Measurements from ENCODE around the gene SEMA3B.
"Not testable (repeated sequence)": the region's sequence is repeated elsewhere in the genome, so short reads cannot be mapped to it uniquely, and the experiment has no call there.

SEMA3B gene

DNA sequence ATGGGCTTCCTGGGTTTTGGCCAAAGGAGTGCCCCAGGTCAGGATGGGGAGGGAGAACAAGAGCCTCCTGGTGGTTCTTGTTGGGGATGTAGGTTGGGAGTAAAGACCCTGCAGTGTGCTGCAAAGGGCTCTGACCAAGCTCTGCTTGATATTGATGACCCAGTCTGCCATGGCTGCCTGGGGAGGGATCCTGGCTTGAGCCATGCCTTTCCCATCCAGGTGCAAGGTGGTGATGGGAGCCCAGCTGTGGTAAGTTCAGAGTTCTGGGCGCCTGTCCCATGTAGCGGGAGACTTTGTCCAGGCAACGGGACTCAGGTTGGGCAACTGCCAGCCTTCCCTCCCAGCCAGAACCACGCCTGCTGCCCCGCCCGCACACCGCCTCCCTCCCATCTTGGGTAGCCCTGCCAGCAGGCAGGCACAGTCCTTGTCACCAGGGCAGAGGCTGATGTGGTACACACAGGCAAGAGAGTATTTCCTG, 30.4 kb upstream of the SEMA3B start:
- DNase-seq, result no peak

- DNase-seq, result no peak
Observed at GRCh38 chr3:50239649-50240048, 29.3 kb upstream of the SEMA3B start.

GRCh38 chr3:50241163-50241562, 27.8 kb upstream of the SEMA3B start:
- no peak for DNase-seq

- DNase-seq, result no peak
Observed at GRCh38 chr3:50241713-50242380, 27.1 kb upstream of the SEMA3B start.

- DNase-seq, result no peak
Observed at GRCh38 chr3:50242381-50242770, 26.6 kb upstream of the SEMA3B start.

DNA sequence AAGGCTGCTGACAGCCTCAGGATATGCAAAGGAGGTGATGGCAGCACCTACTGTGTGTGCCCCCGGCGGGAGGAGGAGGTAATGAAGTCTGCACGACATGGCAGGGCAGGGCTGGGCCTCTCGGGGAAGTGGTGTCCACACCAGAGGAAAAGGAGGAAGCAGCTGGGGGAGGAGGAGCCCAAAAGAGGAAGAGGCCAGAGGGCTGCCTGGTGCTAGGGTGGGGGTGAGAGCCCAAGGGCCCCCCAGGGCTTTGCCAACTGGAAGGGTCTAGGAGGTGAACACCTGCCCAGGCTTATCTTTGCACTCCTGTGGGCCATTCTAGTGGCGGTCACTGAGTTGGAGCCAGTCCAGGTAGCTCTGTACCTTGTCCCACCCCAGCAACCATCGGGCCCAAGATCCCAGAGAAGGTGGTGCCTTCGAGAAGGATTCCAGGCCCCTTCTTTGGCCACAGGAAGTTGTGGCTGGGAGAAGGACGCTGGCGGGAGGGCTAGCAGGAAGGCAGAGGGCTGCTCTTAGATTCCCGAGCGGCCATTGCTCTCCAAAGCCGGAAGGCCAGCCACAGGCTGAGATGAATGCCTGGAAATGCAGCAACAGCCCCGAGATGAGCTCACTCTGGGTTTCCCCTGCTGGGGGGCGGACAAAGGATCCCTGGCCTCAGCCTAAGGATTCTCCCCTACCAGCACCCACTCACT, 25.9 kb upstream of the SEMA3B start:
- peak; percentile 98 for DNase-seq

GRCh38 chr3:50243543-50243895, 25.4 kb upstream of the SEMA3B start:
- peak in 1 of 2 experiments; percentile 55 for DNase-seq

GRCh38 chr3:50244813-50245212, 24.1 kb upstream of the SEMA3B start:
- DNase-seq, result not testable (repeated sequence)

DNA sequence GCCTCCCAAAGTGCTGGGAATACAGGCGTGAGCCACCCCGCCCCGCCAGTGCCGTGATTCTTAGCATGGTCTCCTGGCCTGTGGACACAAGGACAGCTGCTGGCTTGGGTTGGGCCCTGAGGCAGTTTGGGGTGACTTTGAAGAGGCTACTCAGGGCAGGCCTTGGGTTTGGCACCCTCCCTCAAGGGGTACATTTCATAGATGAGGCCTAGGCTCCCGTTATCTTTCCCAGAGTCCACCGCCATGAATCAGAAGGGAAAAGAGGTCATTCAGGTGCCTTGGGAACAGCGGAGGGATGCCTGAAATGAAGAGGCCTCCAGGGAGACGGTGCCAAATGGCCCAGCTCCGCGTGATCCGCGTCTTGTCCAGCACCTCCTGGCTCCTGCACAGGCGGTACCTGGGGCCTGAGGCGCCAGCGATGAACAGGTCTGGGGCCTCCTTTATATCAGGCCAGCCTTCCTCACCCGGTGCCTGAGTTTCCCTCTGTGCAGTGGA, 23.6 kb upstream of the SEMA3B start:
- no peak for DNase-seq

DNA sequence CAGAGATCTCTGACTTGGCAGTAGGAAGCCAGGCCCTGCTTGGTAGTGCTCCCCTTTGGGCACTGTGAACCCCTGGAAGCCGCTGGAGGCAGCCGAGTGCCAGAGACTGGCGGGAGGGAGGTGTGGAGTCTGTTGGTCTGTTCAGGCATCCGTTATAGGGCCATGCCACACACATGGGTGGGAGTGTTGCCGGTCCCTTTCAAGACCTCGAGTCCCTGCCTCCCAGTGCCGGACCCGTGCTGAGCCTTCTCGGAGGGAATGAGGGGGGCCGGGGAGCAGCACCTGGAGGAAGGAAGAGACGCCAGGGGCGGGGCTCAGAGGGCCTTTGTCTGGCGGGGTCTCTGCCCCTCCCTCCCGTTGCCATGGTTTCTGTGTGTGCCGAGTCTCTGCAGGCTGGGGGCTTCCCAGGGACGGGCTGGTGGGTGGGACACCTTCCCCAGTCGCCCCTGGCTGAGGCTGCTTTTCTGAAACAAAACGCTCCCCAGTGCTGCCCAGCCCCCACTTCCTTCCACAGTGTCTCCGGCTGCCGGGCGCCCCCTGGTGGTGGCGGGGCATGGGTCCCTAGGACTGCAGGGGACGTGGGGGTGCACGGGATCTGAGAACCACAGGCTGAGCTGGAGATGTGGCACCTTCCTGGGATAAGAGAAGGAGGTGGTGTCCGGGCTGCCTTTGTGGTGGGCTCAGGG, 23.0 kb upstream of the SEMA3B start:
- peak; percentile 88 to 90 for DNase-seq

DNA sequence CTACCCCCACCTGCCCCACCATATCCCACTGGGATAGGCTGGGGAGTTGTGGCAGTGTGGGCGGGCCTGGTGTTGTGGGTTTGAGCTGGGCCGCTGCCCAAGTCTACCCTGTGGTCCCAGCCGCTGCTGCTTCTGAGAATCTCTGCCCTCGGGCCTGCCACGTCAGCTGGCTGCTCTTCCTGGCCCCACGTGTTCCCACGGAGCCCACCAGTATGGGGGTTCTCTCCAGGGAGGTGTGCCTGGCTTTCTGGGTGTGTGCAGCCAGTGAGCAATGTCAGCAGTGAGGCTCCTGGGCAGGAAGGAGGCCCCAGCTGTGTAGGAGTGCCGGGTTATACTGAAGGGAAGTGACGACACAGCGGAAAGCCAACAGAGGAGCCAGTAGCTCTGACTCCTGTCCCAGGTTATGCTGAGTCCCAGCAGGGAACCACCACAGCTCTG, 22.4 kb upstream of the SEMA3B start:
- DNase-seq, result peak; percentile 93 to 94

DNA sequence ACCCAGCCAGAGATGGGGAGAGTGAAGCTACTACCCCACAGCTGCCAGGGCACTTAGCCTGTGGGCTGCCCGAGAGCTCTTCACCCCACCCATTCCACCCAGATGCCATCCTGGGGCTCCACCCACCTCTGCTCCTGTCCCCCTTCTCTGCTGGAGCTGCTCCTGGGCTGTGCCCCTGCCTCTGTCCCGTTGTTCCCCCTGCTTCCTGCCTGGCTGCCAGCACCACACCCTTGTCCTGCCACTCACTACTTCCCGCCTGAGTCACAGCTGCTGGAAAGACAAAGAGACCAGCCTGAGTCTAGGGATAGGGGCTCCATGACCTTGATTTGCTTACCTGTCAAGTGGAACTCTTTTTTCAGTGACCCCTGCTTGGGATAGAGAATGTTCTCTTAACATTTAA, 20.6 kb upstream of the SEMA3B start:
- DNase-seq, result no peak

GRCh38 chr3:50249457-50249856, 19.5 kb upstream of the SEMA3B start:
- DNase-seq, result no peak

DNA sequence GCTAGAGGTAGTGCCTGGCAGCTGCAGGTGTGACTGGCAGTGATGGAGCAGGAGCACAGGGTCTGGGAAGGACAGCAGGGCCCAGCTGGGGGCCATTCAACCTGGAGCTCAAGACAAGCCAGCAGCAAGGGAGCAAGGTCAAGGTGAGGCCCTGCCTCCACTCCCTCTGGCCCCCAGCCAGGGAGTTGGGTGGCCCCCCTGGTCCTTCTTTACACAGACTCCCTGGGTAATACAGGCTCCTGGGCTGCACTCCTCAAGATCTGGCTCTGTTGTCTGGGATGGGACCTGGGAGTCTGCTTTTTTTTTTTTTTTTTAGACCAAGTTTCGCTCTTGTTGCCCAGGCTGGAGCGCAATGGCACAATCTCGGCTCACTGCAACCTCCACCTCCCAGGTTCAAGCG, 18.4 kb upstream of the SEMA3B start:
- no peak for DNase-seq

DNA sequence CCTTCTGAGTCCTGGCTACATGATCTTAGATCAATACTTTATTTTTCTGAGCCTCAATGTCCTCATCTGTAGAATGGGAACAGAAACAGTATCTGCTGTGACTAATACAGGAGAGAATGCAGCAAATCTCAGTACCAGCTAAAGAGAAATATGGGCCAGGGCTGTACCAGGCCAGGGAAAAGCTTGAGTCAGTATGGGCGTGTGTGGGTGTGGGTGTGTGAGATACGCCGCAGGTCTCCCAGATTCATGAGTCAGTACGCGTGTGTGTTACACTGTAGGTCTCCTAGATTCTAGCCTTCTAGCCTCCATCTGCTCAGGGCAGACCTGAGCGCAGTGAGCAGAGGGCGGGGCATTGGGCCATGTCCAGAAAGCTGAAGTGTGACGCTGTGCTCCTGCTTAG, 17.7 kb upstream of the SEMA3B start:
- DNase-seq, result no peak

DNA sequence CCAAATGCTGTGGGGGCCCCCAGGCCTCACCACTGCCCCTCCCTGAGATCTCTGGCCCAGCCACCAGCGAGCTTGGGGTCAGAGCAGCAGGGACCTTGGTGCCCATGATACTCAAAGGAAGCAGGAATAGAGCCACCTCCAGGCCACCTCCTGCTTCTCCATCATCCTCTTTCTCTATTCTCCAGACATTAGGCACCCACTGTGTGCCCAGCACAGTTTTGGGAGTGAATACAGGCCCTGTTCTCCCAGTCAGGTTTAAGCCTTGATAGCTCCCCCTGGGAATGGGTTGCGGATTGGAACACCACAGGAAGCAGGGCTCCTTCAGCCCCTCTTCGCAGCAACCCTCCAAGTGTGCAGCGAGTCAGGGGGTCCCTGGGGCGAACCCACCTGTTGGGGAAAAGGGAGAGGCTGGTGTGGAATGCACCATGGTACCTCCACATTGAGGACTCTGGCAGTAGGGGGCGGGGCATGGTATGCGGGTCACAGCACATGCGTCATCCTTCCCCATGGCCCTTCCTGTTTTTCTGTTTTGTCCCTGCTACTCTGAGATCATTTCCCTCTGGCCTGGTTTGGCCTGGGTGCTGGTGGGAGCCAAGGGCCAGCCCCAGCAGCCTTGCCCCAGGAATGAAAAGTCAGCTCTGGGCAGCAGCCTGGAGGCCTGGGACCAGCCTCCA, 14.2 kb upstream of the SEMA3B start:
- no peak for DNase-seq

DNA sequence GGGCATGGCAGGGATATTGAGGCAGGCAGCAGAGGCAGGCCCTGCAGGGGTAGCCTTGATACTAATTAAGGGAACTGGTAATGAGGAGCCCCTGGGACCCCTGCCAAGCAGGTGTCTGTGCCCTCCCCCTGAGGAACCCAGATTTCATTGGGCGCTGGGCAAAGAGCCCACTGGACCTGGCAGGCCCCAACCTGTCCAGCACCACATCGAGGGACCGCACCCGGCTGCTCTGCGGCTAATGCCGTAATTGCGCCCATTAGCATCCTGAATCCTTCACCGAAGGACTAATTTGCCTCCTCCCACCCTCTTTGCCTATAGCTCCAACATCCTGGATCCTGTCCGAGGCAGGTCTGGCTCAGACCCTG, 13.7 kb upstream of the SEMA3B start:
- DNase-seq, result no peak

- peak; percentile 27 to 38 for DNase-seq
Observed at GRCh38 chr3:50256978-50257890, 11.7 kb upstream of the SEMA3B start.

- DNase-seq, result no peak
Observed at GRCh38 chr3:50258029-50258680, 10.8 kb upstream of the SEMA3B start.

DNA sequence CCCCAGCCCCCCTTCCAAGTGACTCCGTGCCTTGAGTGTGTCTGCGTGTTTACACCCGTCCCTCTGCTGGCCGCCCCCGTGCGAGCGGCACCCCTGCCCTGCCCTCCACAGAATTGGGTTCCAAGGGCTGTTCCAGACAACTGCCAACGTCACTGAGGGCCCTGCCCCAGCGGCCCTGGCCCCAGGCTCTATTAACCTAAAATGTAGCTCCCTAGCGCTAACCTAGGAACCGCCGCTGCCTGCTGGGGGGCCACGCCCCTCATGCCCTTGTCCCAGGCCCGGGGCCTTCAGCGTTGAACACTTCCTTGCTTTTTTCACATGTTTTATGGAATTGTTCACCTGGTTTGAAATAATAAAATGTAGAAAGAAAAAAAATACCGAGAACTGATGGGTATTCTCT, 10.0 kb upstream of the SEMA3B start:
- no peak for DNase-seq

DNA sequence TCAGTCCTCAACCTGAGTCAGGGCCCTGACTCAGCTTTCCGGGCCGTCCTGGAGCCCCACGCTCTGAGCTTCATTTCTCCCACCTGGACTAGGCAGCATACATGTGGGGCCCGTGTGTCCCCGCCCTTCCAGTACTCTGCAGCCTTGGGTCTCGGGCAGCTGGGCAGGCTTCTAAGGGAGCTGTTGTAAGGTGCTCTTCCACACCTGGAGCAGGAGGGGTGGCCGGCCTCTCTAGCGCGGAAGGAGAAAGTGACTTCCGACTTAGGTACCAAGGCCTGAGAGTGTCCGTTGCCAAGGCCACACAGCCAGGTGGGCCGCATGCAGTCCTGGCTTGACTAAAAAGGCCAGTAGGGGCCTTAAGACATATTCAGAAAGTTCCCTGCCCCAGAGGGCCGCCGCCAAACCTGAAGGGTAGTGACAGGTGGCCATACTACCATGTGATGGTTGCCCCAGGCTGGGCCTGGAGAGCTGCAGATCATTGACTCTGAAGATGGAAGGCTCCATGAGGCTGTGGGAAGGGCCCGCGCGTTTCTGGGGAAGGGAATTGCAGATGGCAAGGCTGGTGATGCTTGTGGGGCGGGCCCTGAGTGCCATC, 9.4 kb upstream of the SEMA3B start:
- DNase-seq, result no peak
